GM10266 (cell line): Measurements from ENCODE around the gene PLA2G4E.

ENCODE experiments used
- DNase-seq: peaks from one replicate; pipeline ENCODE4 v3.0.0; 2012; ENCODE audit errors: extremely low spot score
- CTCF ChIP-seq: IDR thresholded peaks from 2 replicates; pipeline ENCODE4 v1.5.1; 2012; ENCODE audit warnings: mild to moderate bottlenecking, low read depth; ENCODE audit not compliant: control insufficient read depth, insufficient read depth; ENCODE audit errors: missing control alignments

PLA2G4E gene

GRCh38 chr15:42050484-42051255 is 29.8 kb upstream of the PLA2G4E start:
- TF ChIP-seq CTCF: no peak
- no peak for DNase-seq

- no peak for TF ChIP-seq CTCF
- no peak for DNase-seq
These were observed 28.0 kb upstream of the PLA2G4E start for GRCh38 chr15:42048821-42049200.

GRCh38 chr15:42048080-42048820 is 27.4 kb upstream of the PLA2G4E start:
- no peak for DNase-seq
- TF ChIP-seq CTCF: no peak

GRCh38 chr15:42046597-42046996 is 25.8 kb upstream of the PLA2G4E start:
- DNase-seq: no peak
- no peak for TF ChIP-seq CTCF

- TF ChIP-seq CTCF: no peak
- DNase-seq: no peak
These were observed 24.4 kb upstream of the PLA2G4E start for GRCh38 chr15:42045211-42045615.

GRCh38 chr15:42042602-42043400 is 22.0 kb upstream of the PLA2G4E start:
- DNase-seq: no peak
- no peak for TF ChIP-seq CTCF
